Loucy (cell line): ENCODE measurements around the gene HPCA.

Experiments used
- H2AFZ ChIP-seq: fragments of 200-600 bp; sonication (generic); 2 replicates; pipeline ENCODE4 v1.6.0; 2016; ENCODE audit warnings: antibody characterized with exemption, mild to moderate bottlenecking, low read length, moderate library complexity
- H3F3A ChIP-seq: fragments of 200-600 bp; 2 replicates; pipeline ENCODE4 v1.6.0; 2016; ENCODE audit warnings: antibody characterized with exemption, low read depth, mild to moderate bottlenecking
- H3K27me3 ChIP-seq: fragments of 200-600 bp; sonication (generic); 2 replicates; pipeline ENCODE4 v1.6.1; 2014; ENCODE audit warnings: low read length, mild to moderate bottlenecking; ENCODE audit not compliant: insufficient read depth, poor library complexity, severe bottlenecking
- H3K36me3 ChIP-seq: fragments of 200-600 bp; sonication (generic); 2 replicates; pipeline ENCODE4 v1.6.1; 2016; ENCODE audit warnings: low read length; ENCODE audit not compliant: insufficient read depth
- H3K4me1 ChIP-seq: fragments of 200-600 bp; sonication (generic); 2 replicates; pipeline ENCODE4 v1.5.1; 2014; ENCODE audit warnings: low read length, mild to moderate bottlenecking; ENCODE audit not compliant: insufficient read depth, poor library complexity, severe bottlenecking
- H3K4me2 ChIP-seq: fragments of 200-600 bp; sonication (generic); 2 replicates; pipeline ENCODE4 v1.6.0; 2014; ENCODE audit warnings: antibody characterized with exemption, low read length, low read depth, mild to moderate bottlenecking; ENCODE audit not compliant: poor library complexity, severe bottlenecking
- H3K4me3 ChIP-seq: fragments of 200-600 bp; sonication (generic); 2 replicates; pipeline ENCODE4 v1.5.1; 2014; ENCODE audit warnings: low read length, mild to moderate bottlenecking, mixed read lengths; ENCODE audit not compliant: poor library complexity, severe bottlenecking
- H3K79me2 ChIP-seq: fragments of 200-600 bp; sonication (generic); 2 replicates; pipeline ENCODE4 v1.6.1; 2014; ENCODE audit warnings: low read length; ENCODE audit not compliant: insufficient read depth
- H3K9ac ChIP-seq: fragments of 200-600 bp; sonication (generic); 2 replicates; pipeline ENCODE4 v1.6.0; 2014; ENCODE audit warnings: mild to moderate bottlenecking, low read depth, low read length, moderate library complexity; ENCODE audit not compliant: poor library complexity, severe bottlenecking
- H3K9me2 ChIP-seq: fragments of 200-600 bp; sonication (generic); replicated peaks from 2 replicates; pipeline ENCODE4 v1.6.1; 2016; ENCODE audit warnings: low read depth, low read length, mixed read lengths
- H3K9me3 ChIP-seq: fragments of 200-600 bp; sonication (generic); 2 replicates; pipeline ENCODE4 v1.6.1; 2014; ENCODE audit warnings: mild to moderate bottlenecking, antibody characterized with exemption, low read length, low read depth; ENCODE audit not compliant: insufficient read depth
- H4K20me1 ChIP-seq: fragments of 200-600 bp; sonication (generic); 2 replicates; pipeline ENCODE4 v1.6.0; 2014; ENCODE audit warnings: antibody characterized with exemption, low read length, mild to moderate bottlenecking; ENCODE audit not compliant: insufficient read depth, poor library complexity, severe bottlenecking
- EZH2phosphoT487 ChIP-seq: fragments of 200-600 bp; IDR thresholded peaks from 2 replicates; pipeline ENCODE4 v1.6.1; 2018; ENCODE audit warnings: antibody characterized with exemption, mild to moderate bottlenecking, moderate library complexity, borderline replicate concordance
- TF ChIP-seq, protein P1 (sequence below): fragments of 200-600 bp; sonication (generic); conservative IDR thresholded peaks from 2 replicates; pipeline ENCODE4 v1.5.1; 2014; ENCODE audit warnings: mild to moderate bottlenecking, antibody characterized with exemption, low read length

Gene HPCA

DNA sequence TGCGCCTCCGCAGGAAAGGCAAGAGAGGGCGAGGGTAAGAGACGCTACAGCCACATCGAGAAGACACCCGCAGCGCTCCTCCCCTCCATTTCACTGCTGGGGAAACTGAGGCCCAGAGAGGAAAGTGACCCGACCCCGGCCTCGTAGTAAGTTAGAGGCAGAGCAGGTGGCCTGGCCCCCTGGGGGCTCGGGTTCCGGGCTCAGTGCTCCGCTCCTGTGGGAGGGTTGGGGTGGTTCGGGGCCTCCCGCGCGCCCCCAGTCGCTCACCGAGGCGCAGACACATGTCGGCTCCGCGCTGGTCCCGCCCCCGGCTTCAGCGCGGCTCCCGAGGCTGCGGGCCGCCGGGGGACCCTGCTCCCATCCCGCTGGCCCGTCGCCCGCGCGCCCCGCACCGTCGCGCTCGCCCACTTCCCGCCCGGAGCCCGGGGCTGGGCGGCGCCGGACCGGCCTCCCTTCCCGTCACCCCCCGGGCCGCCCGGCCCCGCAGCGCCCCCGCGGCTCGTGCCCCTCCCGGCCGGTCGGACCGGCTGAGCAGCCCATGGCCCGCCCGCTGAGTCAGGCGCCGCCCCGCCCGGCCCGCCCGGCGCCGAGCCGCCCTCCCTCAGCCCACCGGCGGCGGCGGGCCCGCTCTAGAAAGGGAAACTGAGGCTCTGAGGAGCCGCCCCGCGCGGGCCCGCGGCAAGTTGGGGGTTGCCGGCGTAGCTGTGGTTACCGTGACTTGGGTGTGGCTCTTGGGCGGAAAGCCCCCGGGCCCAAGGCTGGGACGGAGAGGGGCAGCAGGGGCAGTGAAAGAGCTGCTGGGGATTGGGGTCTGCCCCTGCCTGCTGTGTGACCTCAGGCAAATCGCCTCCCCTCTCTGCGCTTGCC is 14.9 kb downstream of the HPCA start, which contains the start of gene TMEM54:
Gene TMEM54 (minus strand): TSS at position 434 of the 867 bp plus-strand sequence. CDS start 151 bp downstream, at position 283.
- Histone ChIP-seq H3K4me2 (no peak within 1 kb of the TSS), H2AFZ (no peak within 1 kb of the TSS), H3K9ac (no peak within 1 kb of the TSS)

DNA sequence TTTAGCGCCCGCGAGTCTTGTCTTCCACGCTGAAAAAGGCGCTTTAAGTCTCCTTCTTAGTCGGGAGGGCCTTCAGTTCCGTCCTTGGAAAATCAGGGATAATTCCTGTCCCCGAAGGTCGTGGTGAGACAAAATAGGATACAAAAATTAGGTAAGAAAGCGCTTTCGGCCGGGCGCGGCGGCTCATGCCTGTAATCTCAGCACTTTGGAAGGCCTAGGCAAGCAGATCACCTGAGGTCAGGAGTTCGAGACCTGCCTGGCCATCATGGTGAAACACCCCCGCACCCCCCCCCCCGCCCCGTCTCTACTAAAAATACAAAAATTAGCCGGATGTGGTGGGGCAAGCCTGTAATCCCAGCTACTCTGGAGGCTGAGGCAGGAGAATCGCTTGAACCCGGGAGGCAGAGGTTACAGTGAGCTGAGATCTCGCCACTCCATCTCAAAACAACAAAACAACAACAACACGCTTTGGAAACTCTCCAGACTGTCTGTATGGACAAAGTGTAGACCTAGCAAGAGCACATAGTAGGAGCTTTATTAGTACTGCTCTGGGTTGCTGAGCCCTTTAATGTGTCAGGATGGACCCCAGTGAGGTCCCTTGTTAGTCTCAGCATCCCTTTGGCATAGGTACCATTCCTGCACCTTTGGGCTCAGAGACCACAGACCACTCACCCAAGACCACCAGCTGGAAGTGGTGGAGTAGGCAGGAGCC is 15.7 kb downstream of the HPCA start:
- Histone ChIP-seq H3K9me3 (no peaks in the 10 kb centered on the region), H3K9ac (no peak overlapping the region), H3K4me3 (no peak overlapping the region), H3K79me2 (no peaks in the 10 kb centered on the region), H3K4me1 (no peaks in the 10 kb centered on the region), H3K36me3 (no peaks in the 10 kb centered on the region), H3F3A (no peaks in the 10 kb centered on the region), H3K4me2 (no peak overlapping the region), H3K27me3 (peaks cover 29% of the 10 kb centered on the region), H3K9me2 (no peaks in the 10 kb centered on the region), H2AFZ (no peak overlapping the region), H4K20me1 (no peaks in the 10 kb centered on the region)
- TF ChIP-seq EZH2phosphoT487 = no peak
- TF ChIP-seq, protein P1, sequence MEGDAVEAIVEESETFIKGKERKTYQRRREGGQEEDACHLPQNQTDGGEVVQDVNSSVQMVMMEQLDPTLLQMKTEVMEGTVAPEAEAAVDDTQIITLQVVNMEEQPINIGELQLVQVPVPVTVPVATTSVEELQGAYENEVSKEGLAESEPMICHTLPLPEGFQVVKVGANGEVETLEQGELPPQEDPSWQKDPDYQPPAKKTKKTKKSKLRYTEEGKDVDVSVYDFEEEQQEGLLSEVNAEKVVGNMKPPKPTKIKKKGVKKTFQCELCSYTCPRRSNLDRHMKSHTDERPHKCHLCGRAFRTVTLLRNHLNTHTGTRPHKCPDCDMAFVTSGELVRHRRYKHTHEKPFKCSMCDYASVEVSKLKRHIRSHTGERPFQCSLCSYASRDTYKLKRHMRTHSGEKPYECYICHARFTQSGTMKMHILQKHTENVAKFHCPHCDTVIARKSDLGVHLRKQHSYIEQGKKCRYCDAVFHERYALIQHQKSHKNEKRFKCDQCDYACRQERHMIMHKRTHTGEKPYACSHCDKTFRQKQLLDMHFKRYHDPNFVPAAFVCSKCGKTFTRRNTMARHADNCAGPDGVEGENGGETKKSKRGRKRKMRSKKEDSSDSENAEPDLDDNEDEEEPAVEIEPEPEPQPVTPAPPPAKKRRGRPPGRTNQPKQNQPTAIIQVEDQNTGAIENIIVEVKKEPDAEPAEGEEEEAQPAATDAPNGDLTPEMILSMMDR = no peak

More for the DNA sequence above, 14.9 kb downstream of the HPCA start, which contains the start of gene TMEM54:
- Histone ChIP-seq H3K36me3 (no peaks in the 10 kb centered on the region), H3K4me1 (no peaks in the 10 kb centered on the region), H3K9me3 (no peaks in the 10 kb centered on the region), H3K9me2 (no peaks in the 10 kb centered on the region), H3F3A (no peaks in the 10 kb centered on the region), H4K20me1 (no peaks in the 10 kb centered on the region), H3K79me2 (no peaks in the 10 kb centered on the region), H3K27me3 (peaks cover 29% of the 10 kb centered on the region), H3K4me3 (no peak within 1 kb of the TSS)
- TF ChIP-seq, protein P1 = no peak
- TF ChIP-seq EZH2phosphoT487 = no peak

DNA sequence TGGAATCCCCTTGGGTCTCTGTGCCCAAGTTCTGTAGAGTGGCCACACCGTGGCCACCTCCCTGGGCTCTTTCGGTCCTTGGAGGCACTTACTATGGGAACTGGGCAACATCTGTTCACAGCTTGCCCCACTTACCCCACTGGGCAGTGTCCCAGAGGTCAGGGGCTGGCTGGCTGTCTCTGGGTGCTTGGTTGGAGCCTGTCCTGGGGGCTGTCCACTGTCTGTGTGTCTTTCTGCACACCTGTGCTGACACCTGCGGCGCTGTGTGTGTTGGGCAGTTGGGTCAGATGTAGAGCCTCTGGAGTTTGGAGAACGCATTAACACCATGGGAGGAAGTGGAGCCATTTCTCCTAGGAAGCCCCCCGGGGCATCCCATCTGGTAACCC is 16.2 kb downstream of the HPCA start:
- H3K9ac ChIP-seq = no peak overlapping the region
- H3K4me2 ChIP-seq = no peak overlapping the region
- H3K4me1 ChIP-seq = no peaks in the 10 kb centered on the region
- H3K27me3 ChIP-seq = peaks cover 29% of the 10 kb centered on the region
- H2AFZ ChIP-seq = no peak overlapping the region
- H3K9me2 ChIP-seq = no peaks in the 10 kb centered on the region
- no peaks in the 10 kb centered on the region for H3K36me3 ChIP-seq
- H4K20me1 ChIP-seq = no peaks in the 10 kb centered on the region
- H3K9me3 ChIP-seq = no peaks in the 10 kb centered on the region
- no peak for TF ChIP-seq EZH2phosphoT487
- TF ChIP-seq, protein P1 = no peak
- no peaks in the 10 kb centered on the region for H3F3A ChIP-seq
- no peak overlapping the region for H3K4me3 ChIP-seq
- no peaks in the 10 kb centered on the region for H3K79me2 ChIP-seq
